M059J (cell line): ENCODE data around the gene WDPCP. TPM values are rescaled to one million over a fixed set of nuclear protein-coding genes. Genes with fewer than 3 reads are reported as not detected.
"Not testable (repeated sequence)": the region's sequence is repeated elsewhere in the genome, so short reads cannot be mapped to it uniquely, and the experiment has no call there.

Experiments used
- DNase-seq: peaks from one replicate; pipeline ENCODE4 v3.0.0-alpha.2; 2012; ENCODE audit warnings: low read depth
- total RNA-seq: library from RNA; depleted of rRNA; stranded (reverse); fragments of >200 nt; shearing (Covaris generic); gene quantifications from 2 replicates; pipeline ENCODE4 v1.2.3, GENCODE V29; 2014

WDPCP gene
- total RNA-seq, 1 experiment from 2014 or later: 2.7 TPM

- no peak for DNase-seq
Observed at GRCh38 chr2:63369146-63369545, 219.1 kb downstream of the WDPCP start.

GRCh38 chr2:63364866-63365265, 223.4 kb downstream of the WDPCP start:
- no peak for DNase-seq

GRCh38 chr2:63357722-63358121, 230.6 kb downstream of the WDPCP start:
- DNase-seq: not testable (repeated sequence)

GRCh38 chr2:63347361-63347760, 240.9 kb downstream of the WDPCP start:
- no peak for DNase-seq

GRCh38 chr2:63346411-63346810, 241.9 kb downstream of the WDPCP start:
- no peak for DNase-seq

GRCh38 chr2:63345285-63345633, 243.0 kb downstream of the WDPCP start:
- DNase-seq: no peak

- DNase-seq: no peak
Observed at GRCh38 chr2:63344575-63345284, 243.5 kb downstream of the WDPCP start.

- DNase-seq: no peak
Observed at GRCh38 chr2:63343397-63344109, 244.7 kb downstream of the WDPCP start.

GRCh38 chr2:63340443-63340842, 247.8 kb downstream of the WDPCP start:
- DNase-seq: no peak

GRCh38 chr2:63334910-63335309, 253.4 kb downstream of the WDPCP start:
- DNase-seq: no peak

- no peak for DNase-seq
Observed at GRCh38 chr2:63326473-63326872, 261.8 kb downstream of the WDPCP start.

GRCh38 chr2:63323662-63324061, 264.6 kb downstream of the WDPCP start:
- not testable (repeated sequence) for DNase-seq

- DNase-seq: not testable (repeated sequence)
Observed at GRCh38 chr2:63321973-63322372, 266.3 kb downstream of the WDPCP start.

- DNase-seq: no peak
Observed at GRCh38 chr2:63320669-63321068, 267.6 kb downstream of the WDPCP start.

- no peak for DNase-seq
Observed at GRCh38 chr2:63310614-63311013, 277.7 kb downstream of the WDPCP start.

- peak; percentile 3 for DNase-seq
Observed at GRCh38 chr2:63301481-63301880, 286.8 kb downstream of the WDPCP start.

GRCh38 chr2:63300835-63301234, 287.4 kb downstream of the WDPCP start:
- no peak for DNase-seq

GRCh38 chr2:63287956-63288355, 300.3 kb downstream of the WDPCP start:
- DNase-seq: no peak

- not testable (repeated sequence) for DNase-seq
Observed at GRCh38 chr2:63286520-63286919, 301.8 kb downstream of the WDPCP start.

- DNase-seq: no peak
Observed at GRCh38 chr2:63283273-63283672, 305.0 kb downstream of the WDPCP start.

- no peak for DNase-seq
Observed at GRCh38 chr2:63272560-63272959, 315.7 kb downstream of the WDPCP start.

GRCh38 chr2:63270717-63271116, 317.6 kb downstream of the WDPCP start:
- no peak for DNase-seq

GRCh38 chr2:63268946-63269345, 319.3 kb downstream of the WDPCP start:
- DNase-seq: no peak
